Measurements from ENCODE around the gene MARS1.
"Not testable (repeated sequence)": the region's sequence is repeated elsewhere in the genome, so short reads cannot be mapped to it uniquely, and the experiment has no call there.

The MARS1 gene

GRCh38 chr12:57495051-57495701 lies 7.3 kb downstream of the MARS1 start:
- DNase-seq (ENCODE audit: low read depth) = not testable (repeated sequence)

DNA sequence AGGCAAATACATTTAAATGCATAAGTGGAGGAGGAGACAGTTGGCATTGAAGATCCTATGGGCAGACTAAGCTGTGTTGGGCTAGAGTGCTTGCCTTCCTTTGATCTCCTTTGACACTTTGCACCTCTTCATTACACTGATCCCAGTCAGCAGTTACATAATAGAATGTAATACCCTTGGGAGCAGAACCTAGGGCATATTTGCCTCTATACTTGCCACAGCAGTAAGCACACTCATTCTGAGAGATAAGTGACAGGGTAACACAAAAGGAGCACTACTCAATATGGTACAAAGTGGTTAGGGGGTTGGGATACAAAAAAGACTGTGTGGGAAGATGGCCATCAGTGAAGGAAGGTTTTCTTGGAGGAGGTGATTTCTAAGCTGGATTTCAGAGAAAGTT lies 9.0 kb downstream of the MARS1 start:
- no peak for DNase-seq (ENCODE audit: low read depth)

DNA sequence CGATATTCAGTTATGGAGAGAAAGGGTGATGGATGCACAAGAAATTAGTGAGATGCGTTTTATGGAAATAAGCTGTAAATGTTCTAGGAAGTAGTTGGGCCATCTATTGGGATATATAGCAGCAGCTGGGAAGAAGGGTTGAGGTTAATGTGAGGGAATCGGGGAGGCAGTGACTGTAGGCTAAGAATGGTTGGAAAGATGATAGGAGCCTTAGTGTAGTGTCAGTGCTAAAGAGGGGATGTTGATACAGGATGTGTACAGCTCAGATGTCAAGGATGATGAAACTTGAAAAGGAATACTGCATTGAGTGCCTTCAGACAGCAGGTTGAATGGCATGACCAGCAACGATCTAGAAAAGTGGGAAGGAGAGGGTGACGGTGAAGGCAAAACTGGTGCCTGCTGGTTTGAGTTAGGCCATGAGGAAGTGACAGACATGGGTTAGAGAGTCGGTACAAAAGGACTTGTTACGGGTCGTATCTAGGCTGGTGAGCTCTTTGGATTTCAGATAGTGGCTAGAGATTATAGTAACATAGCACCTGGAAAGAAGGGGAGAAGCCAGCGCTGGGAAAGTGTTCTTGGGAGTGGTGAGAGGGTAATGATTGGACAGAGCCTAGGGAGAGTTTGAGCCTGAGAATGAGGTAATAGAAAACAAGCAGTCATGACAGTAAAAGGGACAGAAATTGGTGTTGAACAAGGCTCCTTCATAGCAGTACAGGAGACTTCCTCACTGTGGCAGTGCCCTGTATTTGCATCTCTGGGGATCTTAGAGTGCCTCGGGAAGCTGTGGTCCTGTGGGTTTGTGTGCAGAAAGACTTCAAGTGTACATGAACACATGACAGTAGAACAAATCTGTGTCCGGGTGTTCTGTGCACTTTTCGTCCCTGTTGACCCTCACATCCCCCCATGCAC lies 9.6 kb downstream of the MARS1 start:
- DNase-seq (ENCODE audit: low read depth) = no peak

GRCh38 chr12:57498132-57498502 lies 10.2 kb downstream of the MARS1 start:
- DNase-seq (ENCODE audit: low read depth) = no peak

- no peak for DNase-seq (ENCODE audit: low read depth)
These were observed 10.7 kb downstream of the MARS1 start for GRCh38 chr12:57498571-57498970.

DNA sequence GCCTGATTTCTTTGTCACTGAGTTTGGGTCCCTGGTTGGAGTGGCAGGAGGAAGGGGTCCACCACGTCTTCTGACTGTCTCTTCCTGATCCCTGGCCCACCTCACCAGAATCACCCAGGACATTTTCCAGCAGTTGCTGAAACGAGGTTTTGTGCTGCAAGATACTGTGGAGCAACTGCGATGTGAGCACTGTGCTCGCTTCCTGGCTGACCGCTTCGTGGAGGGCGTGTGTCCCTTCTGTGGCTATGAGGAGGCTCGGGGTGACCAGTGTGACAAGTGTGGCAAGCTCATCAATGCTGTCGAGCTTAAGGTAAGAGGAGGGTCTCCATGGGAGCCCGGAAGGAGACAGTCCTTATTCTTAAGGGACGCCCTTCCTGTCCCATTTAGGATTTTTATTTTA lies 12.3 kb downstream of the MARS1 start:
- no peak for DNase-seq (ENCODE audit: low read depth)

GRCh38 chr12:57502311-57502969 lies 14.6 kb downstream of the MARS1 start:
- not testable (repeated sequence) for DNase-seq (ENCODE audit: low read depth)

DNA sequence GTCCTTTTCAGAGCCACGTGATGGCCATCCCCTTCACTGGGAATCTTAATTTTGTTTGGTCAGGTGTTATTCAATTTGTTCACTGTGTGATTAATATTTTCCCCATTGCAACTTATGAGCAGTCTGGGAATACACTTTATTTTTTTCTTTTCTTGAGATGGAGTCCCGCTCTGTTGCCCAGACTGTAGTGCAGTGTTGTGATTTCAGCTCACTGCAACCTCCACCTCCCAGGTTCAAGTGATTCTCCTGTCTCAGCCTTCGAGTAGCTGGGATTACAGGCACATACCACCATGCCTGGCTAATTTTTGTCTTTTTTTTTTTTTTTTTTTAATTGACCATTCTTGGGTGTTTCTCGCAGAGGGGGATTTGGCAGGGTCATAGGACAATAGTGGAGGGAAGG lies 18.7 kb downstream of the MARS1 start:
- not testable (repeated sequence) for DNase-seq (ENCODE audit: low read depth)

- not testable (repeated sequence) for DNase-seq (ENCODE audit: low read depth)
These were observed 19.9 kb downstream of the MARS1 start for GRCh38 chr12:57507796-57508195.

- DNase-seq (ENCODE audit: low read depth) = no peak
These were observed 23.3 kb downstream of the MARS1 start for GRCh38 chr12:57511161-57511560.

DNA sequence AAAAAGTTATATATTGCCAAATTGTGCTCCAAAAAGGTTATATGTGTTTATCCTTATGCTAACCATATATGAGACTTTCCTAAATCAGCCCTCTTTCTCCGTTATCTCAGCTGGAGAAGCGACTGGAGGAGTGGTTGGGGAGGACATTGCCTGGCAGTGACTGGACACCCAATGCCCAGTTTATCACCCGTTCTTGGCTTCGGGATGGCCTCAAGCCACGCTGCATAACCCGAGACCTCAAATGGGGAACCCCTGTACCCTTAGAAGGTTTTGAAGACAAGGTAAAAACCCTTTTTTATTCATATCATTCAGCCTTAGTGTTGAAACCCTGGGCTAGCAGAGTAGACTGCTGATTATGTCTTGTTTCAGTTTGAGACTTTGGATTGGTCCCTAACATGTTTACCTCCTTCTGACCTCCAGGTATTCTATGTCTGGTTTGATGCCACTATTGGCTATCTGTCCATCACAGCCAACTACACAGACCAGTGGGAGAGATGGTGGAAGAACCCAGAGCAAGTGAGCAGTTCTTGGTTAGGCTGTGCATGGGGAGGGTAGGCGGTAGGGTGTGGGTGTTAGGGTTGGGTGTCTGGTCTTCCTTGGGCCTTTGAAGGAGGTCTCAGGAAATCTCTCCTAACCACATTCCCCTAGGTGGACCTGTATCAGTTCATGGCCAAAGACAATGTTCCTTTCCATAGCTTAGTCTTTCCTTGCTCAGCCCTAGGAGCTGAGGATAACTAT lies 23.9 kb downstream of the MARS1 start:
- no peak for DNase-seq (ENCODE audit: low read depth)

- no peak for DNase-seq (ENCODE audit: low read depth)
These were observed 24.8 kb downstream of the MARS1 start for GRCh38 chr12:57512665-57513064.

DNA sequence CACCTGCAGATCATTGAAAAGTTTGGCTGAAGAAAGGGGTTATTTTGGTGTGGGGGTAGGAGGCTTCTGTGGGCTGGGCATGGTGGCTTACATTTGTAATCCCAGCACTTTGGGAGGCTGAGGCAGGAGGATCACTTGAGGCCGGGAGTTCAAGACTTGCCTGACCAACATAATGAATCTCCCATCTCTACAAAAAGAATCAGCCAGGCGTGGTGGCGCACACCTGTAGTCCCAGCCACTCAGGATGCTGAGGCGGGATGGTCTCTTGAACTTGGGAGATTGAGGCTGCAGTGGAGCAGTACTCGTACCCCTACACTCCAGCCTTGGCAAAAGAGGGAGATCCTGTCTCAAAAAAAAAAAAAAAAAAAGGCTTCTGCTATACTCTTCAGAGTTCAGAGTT lies 25.4 kb downstream of the MARS1 start:
- no peak for DNase-seq (ENCODE audit: low read depth)

- DNase-seq (ENCODE audit: low read depth) = not testable (repeated sequence)
These were observed 25.8 kb downstream of the MARS1 start for GRCh38 chr12:57513677-57514076.

DNA sequence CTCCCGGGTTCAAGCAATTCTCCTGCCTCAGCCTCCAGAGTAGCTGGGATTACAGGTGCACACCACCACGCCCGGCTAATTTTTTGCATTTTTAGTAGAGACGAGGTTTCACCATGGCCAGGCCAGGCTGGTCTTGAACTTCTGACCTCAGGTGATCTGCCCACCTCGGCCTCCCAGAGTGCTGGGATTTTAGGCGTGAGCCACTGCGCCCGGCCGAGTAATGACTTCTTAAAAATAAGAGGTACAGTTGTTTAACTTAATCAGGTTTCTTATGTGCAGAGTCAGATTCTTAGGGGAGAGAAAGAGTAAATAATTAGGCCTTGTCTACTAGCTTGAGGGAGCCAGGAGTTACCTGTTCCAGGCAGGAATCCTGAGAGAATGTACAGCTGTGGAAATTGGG lies 26.4 kb downstream of the MARS1 start:
- DNase-seq (ENCODE audit: low read depth) = not testable (repeated sequence)

GRCh38 chr12:57514720-57515407 lies 27.0 kb downstream of the MARS1 start:
- DNase-seq (ENCODE audit: low read depth) = no peak

DNA sequence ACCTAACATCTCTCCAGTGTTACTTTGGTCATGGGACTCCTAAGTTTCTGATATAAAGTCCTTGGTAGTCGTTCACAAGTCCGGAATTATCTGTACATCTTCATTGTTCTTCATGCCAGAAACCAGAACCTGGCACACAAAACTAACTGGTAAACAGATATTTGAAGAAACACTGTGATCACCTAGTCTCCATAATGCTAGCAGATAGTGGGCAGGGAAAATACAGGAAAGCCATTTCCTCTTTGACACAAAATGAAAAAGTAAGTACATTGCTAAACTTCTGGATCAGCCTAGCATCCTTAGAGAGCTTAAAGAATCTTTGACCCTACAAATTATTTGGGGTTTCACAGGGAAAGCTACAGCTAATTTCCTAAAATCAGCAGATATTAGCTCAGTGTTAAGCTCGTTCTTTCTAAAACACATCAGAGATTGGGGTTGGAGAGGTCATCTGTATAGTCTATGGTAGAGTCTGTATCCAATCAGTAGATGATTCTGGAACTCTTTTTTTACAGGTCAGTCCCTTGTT lies 27.6 kb downstream of the MARS1 start:
- no peak for DNase-seq (ENCODE audit: low read depth)

DNA sequence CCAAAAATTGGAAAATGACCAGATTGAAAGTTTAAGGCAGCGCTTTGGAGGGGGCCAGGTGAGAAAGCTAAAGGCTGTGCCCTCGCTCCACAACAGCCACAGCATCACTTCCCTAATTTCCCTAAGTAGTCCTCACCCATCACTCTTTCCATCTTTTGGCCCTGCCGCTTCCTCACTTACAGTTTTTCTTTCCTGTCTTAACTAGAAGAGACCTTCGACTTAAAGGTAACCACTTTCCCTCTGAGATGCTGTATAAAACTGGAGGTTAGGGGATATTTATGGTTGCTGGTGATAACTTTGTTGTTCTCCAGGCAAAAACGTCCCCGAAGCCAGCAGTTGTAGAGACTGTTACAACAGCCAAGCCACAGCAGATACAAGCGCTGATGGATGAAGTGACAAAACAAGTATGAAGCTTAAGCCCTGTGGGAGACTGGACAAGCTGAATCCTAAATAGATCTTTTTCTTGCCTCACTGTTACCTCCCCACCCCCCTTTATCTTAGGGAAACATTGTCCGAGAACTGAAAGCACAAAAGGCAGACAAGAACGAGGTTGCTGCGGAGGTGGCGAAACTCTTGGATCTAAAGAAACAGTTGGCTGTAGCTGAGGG lies 28.2 kb downstream of the MARS1 start:
- no peak for DNase-seq (ENCODE audit: low read depth)

DNA sequence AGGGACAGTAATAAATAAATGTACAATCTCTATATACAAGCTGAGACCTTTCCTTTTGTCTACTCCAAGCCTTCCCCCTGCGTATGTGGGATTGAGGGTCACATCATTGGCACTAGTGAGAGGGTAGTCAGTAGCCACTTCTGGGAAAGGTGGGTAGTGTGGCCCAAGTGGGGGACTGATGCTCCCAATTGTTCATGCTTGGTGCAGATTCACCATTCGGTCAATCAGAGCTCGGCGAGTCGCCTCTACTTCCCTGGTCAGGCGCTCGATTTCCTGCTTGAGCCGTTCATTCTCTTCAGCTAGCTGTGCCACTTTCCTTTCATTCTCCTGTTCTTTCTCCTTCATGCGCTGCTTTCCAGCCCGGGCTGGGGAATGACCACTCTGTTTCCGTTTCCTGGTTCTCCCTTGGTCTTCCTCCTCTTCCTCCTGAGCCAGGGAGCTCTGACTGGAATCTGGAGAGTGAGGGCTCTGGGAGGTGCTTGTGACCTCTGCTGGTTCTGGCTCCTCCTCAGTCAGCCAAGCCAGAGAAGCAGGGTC lies 28.8 kb downstream of the MARS1 start:
- no peak for DNase-seq (ENCODE audit: low read depth)

GRCh38 chr12:57517187-57517586 lies 29.3 kb downstream of the MARS1 start:
- DNase-seq (ENCODE audit: low read depth) = no peak

DNA sequence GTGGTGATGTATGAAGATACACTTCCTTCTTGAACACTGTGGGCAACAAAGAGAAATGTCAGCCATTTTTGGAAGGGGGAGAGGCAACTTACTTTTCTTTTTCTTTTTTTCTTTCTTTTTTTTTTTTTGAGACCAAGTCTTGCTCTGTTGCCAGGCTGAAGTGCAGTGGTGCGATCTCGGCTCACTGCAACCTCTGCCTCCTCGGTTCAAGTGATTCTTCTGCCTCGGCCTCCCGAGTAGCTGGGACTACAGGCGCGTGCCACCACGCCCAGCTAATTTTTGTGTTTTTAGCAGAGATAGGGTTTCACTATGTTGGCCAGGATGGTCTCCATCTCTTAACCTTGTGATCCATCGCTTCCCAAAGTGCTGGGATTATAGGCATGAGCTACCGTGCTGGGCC lies 29.9 kb downstream of the MARS1 start:
- DNase-seq (ENCODE audit: low read depth) = not testable (repeated sequence)
